ENCODE results near the gene MED22.
A peak's percentile ranks its signal among the peaks of the same experiment; 100 is the strongest.

The MED22 gene

DNA sequence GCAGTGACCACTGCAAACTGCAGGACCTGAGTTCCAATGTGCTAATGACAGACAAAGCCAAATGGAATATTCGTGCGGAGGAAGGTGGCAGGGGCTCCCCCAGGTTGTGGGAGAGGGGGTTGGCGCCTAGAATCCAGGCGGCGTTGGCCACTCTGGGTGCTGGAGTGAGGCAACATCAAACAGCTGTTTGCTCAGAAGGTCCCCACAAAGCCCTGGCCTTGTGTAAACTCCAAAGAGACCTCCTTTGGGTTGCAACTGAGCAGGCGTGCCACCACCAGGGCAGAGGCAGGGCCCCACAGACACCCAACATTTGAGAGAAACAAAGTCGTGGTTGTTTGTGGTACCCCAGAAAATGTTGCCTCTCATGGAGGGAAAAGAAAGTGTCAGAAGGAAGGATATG lies 42.8 kb upstream of the MED22 start:
- TF ChIP-seq CTCF (IDR thresholded peaks at IDR 0.05), result no peak
- Mint-ChIP-seq H3K27me3 (ENCODE audit: low read depth, poor library complexity) (peaks cover 30% of the 10 kb centered on the region), H3K4me3 (no peak overlapping the region), H3K36me3 (ENCODE audit: low read depth) (no peaks in the 10 kb centered on the region), H3K9me3 (peaks cover 21% of the 10 kb centered on the region), H3K27ac (no peak overlapping the region), H3K4me1 (peaks cover 34% of the 10 kb centered on the region)
- no peak for DNase-seq

- Mint-ChIP-seq H3K9me3 (peaks cover 21% of the 10 kb centered on the region), H3K27me3 (ENCODE audit: low read depth, poor library complexity) (peaks cover 24% of the 10 kb centered on the region), H3K4me3 (no peak overlapping the region), H3K36me3 (ENCODE audit: low read depth) (no peaks in the 10 kb centered on the region), H3K27ac (no peak overlapping the region), H3K4me1 (peaks cover 22% of the 10 kb centered on the region)
- no peak for TF ChIP-seq CTCF (IDR thresholded peaks at IDR 0.05)
- DNase-seq, result no peak
Measured at GRCh38 chr9:133389562-133389961, 41.6 kb upstream of the MED22 start.

- Mint-ChIP-seq H3K9me3 (peaks cover 21% of the 10 kb centered on the region), H3K4me1 (peaks cover 22% of the 10 kb centered on the region), H3K36me3 (ENCODE audit: low read depth) (no peaks in the 10 kb centered on the region), H3K27ac (no peak overlapping the region), H3K4me3 (no peak overlapping the region), H3K27me3 (ENCODE audit: low read depth, poor library complexity) (peaks cover 23% of the 10 kb centered on the region)
- TF ChIP-seq CTCF (IDR thresholded peaks at IDR 0.05), result no peak
- DNase-seq, result no peak
Measured at GRCh38 chr9:133389025-133389557, 41.2 kb upstream of the MED22 start.

GRCh38 chr9:133387680-133388079 lies 39.7 kb upstream of the MED22 start:
- peaks cover 23% of the 10 kb centered on the region for H3K27me3 Mint-ChIP-seq (ENCODE audit: low read depth, poor library complexity)
- H3K4me1 Mint-ChIP-seq, result peaks cover 22% of the 10 kb centered on the region
- H3K4me3 Mint-ChIP-seq, result no peak overlapping the region
- H3K27ac Mint-ChIP-seq, result peak overlapping the region; percentile 68
- no peaks in the 10 kb centered on the region for H3K36me3 Mint-ChIP-seq (ENCODE audit: low read depth)
- DNase-seq, result no peak
- H3K9me3 Mint-ChIP-seq, result peaks cover 21% of the 10 kb centered on the region
- no peak for TF ChIP-seq CTCF (IDR thresholded peaks at IDR 0.05)

- Mint-ChIP-seq H3K36me3 (ENCODE audit: low read depth) (no peaks in the 10 kb centered on the region), H3K27me3 (ENCODE audit: low read depth, poor library complexity) (peaks cover 16% of the 10 kb centered on the region), H3K27ac (no peak overlapping the region), H3K4me3 (no peak overlapping the region), H3K4me1 (peaks cover 22% of the 10 kb centered on the region), H3K9me3 (peaks cover 14% of the 10 kb centered on the region)
- DNase-seq, result peak; percentile 25
- TF ChIP-seq CTCF (IDR thresholded peaks at IDR 0.05), result no peak
Measured at GRCh38 chr9:133386338-133386737, 38.4 kb upstream of the MED22 start.

DNA sequence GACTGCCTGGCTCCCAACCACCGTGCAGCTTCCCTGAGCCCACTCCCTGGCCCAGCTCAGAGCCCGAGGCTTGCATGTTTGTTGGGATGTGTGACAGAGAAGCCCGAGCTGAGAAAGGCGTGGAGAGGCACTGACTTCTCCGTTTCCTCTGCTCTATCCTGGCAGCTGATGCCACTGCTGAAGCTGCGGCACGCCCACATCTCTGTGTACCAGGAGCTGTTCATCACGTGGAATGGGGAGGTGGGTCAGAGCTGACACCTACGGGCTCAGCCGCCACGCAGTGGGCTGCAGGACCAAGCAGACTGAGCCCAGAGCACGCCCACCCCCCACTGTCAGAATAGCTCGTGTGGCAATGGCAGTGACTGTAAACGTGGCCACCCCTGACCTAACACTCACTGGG lies 37.5 kb upstream of the MED22 start:
- Mint-ChIP-seq H3K27ac (no peak overlapping the region), H3K4me1 (peaks cover 22% of the 10 kb centered on the region), H3K9me3 (peaks cover 9% of the 10 kb centered on the region), H3K4me3 (no peak overlapping the region), H3K36me3 (ENCODE audit: low read depth) (no peaks in the 10 kb centered on the region), H3K27me3 (ENCODE audit: low read depth, poor library complexity) (peaks cover 16% of the 10 kb centered on the region)
- TF ChIP-seq CTCF (IDR thresholded peaks at IDR 0.05), result no peak
- DNase-seq, result no peak

All from nephron progenitor cell (in vitro differentiated cells).